Measurements from ENCODE around the gene MYLK.

- TF ChIP-seq POLR2A (IDR thresholded peaks at IDR 0.05): no peak
- no peak for TF ChIP-seq CTCF (IDR thresholded peaks at IDR 0.05)
- no peak for TF ChIP-seq POLR2AphosphoS5 (IDR thresholded peaks at IDR 0.05)
- no peak for TF ChIP-seq EP300 (IDR thresholded peaks at IDR 0.05)
These were observed 181.4 kb downstream of the MYLK start for GRCh38 chr3:123702720-123703119.

Measured in stomach (tissue), 4 donors.